ENCODE results near the gene DMRT1.

DMRT1 gene

DNA sequence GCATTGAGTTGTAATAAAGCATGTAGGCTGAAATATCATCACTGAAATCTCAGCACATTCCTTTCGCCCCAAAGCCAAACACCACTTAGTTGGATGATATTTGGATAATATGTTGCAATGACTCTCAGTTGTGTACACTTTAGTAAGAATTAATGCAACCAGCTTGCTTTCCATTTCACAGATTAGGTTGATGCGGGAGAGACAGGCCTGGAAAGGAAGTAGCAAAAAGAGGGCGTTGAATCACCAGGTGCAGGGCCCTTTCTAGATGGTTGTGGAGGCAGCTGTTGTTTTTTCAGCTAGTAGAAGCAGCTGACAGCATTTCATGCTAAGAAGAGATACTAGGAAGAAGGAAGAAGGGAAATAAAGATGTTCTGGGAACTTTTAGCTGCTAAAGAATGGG lies 165.8 kb downstream of the DMRT1 start (continued):
- TF ChIP-seq RARB (CRISPR knock-in tag; IDR thresholded peaks at IDR 0.05), result no peak
- TF ChIP-seq TCF4 (CRISPR knock-in tag; IDR thresholded peaks at IDR 0.05; ENCODE audit: borderline replicate concordance), result no peak
- TF ChIP-seq TOX (CRISPR knock-in tag; IDR thresholded peaks at IDR 0.05; ENCODE audit: borderline replicate concordance), result no peak
- TF ChIP-seq ZC3H10 (CRISPR knock-in tag; IDR thresholded peaks at IDR 0.05), result no peak

DNA sequence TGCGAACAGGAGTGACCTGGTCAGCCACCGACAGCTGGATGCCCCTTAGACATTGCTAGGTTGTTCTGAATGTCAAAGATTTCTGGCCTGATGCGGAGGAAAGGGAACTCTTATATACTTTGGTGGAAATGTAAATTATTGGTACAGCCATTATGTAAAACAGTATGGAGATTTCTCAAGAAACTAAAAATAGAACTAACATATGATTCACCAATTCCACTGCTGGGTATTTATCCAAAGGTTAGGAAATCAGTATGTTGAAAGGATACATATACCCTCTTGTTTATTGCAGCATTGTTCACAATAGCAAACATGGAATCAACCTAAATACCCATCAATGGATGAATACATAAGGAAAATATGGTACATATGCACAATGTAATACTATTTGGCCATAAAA lies 166.7 kb downstream of the DMRT1 start:
- no peak for TF ChIP-seq ZNF8 (CRISPR knock-in tag; IDR thresholded peaks at IDR 0.05)
- TF ChIP-seq ZFP30 (CRISPR knock-in tag; IDR thresholded peaks at IDR 0.05), result no peak
- TF ChIP-seq RARB (CRISPR knock-in tag; IDR thresholded peaks at IDR 0.05), result no peak
- TF ChIP-seq GLIS3 (CRISPR knock-in tag; IDR thresholded peaks at IDR 0.05), result no peak
- no peak for TF ChIP-seq CSDC2 (CRISPR knock-in tag; IDR thresholded peaks at IDR 0.05)
- TF ChIP-seq ZNF70 (CRISPR knock-in tag; IDR thresholded peaks at IDR 0.05), result no peak
- TF ChIP-seq ISL1 (CRISPR knock-in tag; IDR thresholded peaks at IDR 0.05), result no peak
- TF ChIP-seq OSR1 (CRISPR knock-in tag; IDR thresholded peaks at IDR 0.05), result no peak
- TF ChIP-seq, protein P1, sequence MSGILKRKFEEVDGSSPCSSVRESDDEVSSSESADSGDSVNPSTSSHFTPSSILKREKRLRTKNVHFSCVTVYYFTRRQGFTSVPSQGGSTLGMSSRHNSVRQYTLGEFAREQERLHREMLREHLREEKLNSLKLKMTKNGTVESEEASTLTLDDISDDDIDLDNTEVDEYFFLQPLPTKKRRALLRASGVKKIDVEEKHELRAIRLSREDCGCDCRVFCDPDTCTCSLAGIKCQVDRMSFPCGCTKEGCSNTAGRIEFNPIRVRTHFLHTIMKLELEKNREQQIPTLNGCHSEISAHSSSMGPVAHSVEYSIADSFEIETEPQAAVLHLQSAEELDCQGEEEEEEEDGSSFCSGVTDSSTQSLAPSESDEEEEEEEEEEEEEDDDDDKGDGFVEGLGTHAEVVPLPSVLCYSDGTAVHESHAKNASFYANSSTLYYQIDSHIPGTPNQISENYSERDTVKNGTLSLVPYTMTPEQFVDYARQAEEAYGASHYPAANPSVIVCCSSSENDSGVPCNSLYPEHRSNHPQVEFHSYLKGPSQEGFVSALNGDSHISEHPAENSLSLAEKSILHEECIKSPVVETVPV (CRISPR knock-in tag; IDR thresholded peaks at IDR 0.05), result no peak
- TF ChIP-seq TCF4 (CRISPR knock-in tag; IDR thresholded peaks at IDR 0.05; ENCODE audit: borderline replicate concordance), result no peak
- TF ChIP-seq TOX (CRISPR knock-in tag; IDR thresholded peaks at IDR 0.05; ENCODE audit: borderline replicate concordance), result no peak
- TF ChIP-seq, protein P2, sequence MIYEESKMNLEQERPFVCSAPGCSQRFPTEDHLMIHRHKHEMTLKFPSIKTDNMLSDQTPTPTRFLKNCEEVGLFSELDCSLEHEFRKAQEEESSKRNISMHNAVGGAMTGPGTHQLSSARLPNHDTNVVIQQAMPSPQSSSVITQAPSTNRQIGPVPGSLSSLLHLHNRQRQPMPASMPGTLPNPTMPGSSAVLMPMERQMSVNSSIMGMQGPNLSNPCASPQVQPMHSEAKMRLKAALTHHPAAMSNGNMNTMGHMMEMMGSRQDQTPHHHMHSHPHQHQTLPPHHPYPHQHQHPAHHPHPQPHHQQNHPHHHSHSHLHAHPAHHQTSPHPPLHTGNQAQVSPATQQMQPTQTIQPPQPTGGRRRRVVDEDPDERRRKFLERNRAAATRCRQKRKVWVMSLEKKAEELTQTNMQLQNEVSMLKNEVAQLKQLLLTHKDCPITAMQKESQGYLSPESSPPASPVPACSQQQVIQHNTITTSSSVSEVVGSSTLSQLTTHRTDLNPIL (CRISPR knock-in tag; IDR thresholded peaks at IDR 0.05; ENCODE audit: low read depth), result no peak
- TF ChIP-seq, protein P3, sequence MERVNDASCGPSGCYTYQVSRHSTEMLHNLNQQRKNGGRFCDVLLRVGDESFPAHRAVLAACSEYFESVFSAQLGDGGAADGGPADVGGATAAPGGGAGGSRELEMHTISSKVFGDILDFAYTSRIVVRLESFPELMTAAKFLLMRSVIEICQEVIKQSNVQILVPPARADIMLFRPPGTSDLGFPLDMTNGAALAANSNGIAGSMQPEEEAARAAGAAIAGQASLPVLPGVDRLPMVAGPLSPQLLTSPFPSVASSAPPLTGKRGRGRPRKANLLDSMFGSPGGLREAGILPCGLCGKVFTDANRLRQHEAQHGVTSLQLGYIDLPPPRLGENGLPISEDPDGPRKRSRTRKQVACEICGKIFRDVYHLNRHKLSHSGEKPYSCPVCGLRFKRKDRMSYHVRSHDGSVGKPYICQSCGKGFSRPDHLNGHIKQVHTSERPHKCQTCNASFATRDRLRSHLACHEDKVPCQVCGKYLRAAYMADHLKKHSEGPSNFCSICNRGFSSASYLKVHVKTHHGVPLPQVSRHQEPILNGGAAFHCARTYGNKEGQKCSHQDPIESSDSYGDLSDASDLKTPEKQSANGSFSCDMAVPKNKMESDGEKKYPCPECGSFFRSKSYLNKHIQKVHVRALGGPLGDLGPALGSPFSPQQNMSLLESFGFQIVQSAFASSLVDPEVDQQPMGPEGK (CRISPR knock-in tag; IDR thresholded peaks at IDR 0.05; ENCODE audit: borderline replicate concordance), result no peak
- TF ChIP-seq ZC3H10 (CRISPR knock-in tag; IDR thresholded peaks at IDR 0.05), result no peak
- no peak for TF ChIP-seq PPARA (CRISPR knock-in tag; IDR thresholded peaks at IDR 0.05; ENCODE audit: borderline replicate concordance)
- TF ChIP-seq ARNTL (CRISPR knock-in tag; IDR thresholded peaks at IDR 0.05; ENCODE audit: borderline replicate concordance, low read depth), result no peak
- no peak for ATAC-seq

DNA sequence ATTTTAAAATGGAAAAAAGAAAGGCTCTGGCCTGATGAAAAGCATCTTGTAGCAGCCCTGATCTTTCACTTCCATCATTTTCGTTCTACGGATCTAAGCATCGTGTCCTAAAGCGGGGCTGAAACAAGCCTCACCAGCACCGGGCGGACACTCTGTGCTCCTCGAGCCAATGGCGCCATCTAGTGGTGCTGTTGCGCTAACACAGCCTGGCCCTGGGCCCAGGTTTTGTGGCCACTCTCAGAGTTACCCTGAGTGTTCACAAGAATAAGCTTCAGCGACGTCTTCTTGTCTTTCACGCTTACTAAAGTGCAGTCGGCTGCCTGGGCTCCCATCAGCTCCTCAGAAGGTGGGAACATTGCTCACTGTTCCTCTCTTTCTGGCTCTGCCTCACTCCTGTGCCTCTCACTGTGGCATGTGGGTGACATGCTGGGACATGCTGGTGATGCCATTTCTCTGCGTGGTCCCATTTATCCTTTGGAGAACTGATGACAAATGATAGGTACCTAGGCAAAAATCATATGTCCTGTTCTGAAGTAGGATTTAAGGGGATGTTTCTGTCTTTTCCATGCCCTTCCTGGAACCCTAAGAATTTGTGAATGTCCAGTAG lies 167.7 kb downstream of the DMRT1 start:
- TF ChIP-seq TCF4 (CRISPR knock-in tag; IDR thresholded peaks at IDR 0.05; ENCODE audit: borderline replicate concordance) (no peak), ZFP30 (CRISPR knock-in tag; IDR thresholded peaks at IDR 0.05) (no peak), ZC3H10 (CRISPR knock-in tag; IDR thresholded peaks at IDR 0.05) (no peak), OSR1 (CRISPR knock-in tag; IDR thresholded peaks at IDR 0.05) (no peak), CSDC2 (CRISPR knock-in tag; IDR thresholded peaks at IDR 0.05) (no peak), ISL1 (CRISPR knock-in tag; IDR thresholded peaks at IDR 0.05) (no peak), ZFP3 (CRISPR knock-in tag; IDR thresholded peaks at IDR 0.05) (no peak), ZNF70 (CRISPR knock-in tag; IDR thresholded peaks at IDR 0.05) (no peak), TOX (CRISPR knock-in tag; IDR thresholded peaks at IDR 0.05; ENCODE audit: borderline replicate concordance) (no peak), ZNF8 (CRISPR knock-in tag; IDR thresholded peaks at IDR 0.05) (no peak), BACH2 (CRISPR knock-in tag; IDR thresholded peaks at IDR 0.05; ENCODE audit: borderline replicate concordance) (no peak)
- TF ChIP-seq, protein P2 (CRISPR knock-in tag; IDR thresholded peaks at IDR 0.05; ENCODE audit: low read depth), result no peak
- TF ChIP-seq, protein P4, sequence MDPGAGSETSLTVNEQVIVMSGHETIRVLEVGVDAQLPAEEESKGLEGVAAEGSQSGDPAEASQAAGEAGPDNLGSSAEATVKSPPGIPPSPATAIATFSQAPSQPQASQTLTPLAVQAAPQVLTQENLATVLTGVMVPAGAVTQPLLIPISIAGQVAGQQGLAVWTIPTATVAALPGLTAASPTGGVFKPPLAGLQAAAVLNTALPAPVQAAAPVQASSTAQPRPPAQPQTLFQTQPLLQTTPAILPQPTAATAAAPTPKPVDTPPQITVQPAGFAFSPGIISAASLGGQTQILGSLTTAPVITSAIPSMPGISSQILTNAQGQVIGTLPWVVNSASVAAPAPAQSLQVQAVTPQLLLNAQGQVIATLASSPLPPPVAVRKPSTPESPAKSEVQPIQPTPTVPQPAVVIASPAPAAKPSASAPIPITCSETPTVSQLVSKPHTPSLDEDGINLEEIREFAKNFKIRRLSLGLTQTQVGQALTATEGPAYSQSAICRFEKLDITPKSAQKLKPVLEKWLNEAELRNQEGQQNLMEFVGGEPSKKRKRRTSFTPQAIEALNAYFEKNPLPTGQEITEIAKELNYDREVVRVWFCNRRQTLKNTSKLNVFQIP (CRISPR knock-in tag; IDR thresholded peaks at IDR 0.05; ENCODE audit: borderline replicate concordance, low read depth), result no peak
- TF ChIP-seq, protein P1 (CRISPR knock-in tag; IDR thresholded peaks at IDR 0.05), result no peak
- TF ChIP-seq, protein P5, sequence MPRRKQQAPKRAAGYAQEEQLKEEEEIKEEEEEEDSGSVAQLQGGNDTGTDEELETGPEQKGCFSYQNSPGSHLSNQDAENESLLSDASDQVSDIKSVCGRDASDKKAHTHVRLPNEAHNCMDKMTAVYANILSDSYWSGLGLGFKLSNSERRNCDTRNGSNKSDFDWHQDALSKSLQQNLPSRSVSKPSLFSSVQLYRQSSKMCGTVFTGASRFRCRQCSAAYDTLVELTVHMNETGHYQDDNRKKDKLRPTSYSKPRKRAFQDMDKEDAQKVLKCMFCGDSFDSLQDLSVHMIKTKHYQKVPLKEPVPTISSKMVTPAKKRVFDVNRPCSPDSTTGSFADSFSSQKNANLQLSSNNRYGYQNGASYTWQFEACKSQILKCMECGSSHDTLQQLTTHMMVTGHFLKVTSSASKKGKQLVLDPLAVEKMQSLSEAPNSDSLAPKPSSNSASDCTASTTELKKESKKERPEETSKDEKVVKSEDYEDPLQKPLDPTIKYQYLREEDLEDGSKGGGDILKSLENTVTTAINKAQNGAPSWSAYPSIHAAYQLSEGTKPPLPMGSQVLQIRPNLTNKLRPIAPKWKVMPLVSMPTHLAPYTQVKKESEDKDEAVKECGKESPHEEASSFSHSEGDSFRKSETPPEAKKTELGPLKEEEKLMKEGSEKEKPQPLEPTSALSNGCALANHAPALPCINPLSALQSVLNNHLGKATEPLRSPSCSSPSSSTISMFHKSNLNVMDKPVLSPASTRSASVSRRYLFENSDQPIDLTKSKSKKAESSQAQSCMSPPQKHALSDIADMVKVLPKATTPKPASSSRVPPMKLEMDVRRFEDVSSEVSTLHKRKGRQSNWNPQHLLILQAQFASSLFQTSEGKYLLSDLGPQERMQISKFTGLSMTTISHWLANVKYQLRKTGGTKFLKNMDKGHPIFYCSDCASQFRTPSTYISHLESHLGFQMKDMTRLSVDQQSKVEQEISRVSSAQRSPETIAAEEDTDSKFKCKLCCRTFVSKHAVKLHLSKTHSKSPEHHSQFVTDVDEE (CRISPR knock-in tag; IDR thresholded peaks at IDR 0.05), result no peak
- peak; percentile 99 for ATAC-seq
